HEK293 (cell line): ENCODE data around the gene LRRC8D.

Experiments
- ATF2 ChIP-seq: fragments of 450-650 bp; formaldehyde crosslinking; IDR thresholded peaks from 2 replicates; pipeline ENCODE4 v1.5.1; 2016; ENCODE audit warnings: missing biosample characterization, missing genetic modification characterization, low read depth
- KLF10 ChIP-seq: fragments of 450-650 bp; IDR thresholded peaks from 2 replicates; pipeline ENCODE4 v1.5.1; 2018; ENCODE audit warnings: missing biosample characterization, mild to moderate bottlenecking, missing genetic modification characterization
- KLF7 ChIP-seq: fragments of 450-650 bp; formaldehyde crosslinking; IDR thresholded peaks from 2 replicates; pipeline ENCODE4 v1.5.1; 2016; ENCODE audit warnings: missing biosample characterization, missing genetic modification characterization, borderline replicate concordance
- MEIS1 ChIP-seq: sonication (generic); formaldehyde crosslinking; IDR thresholded peaks from 2 replicates; pipeline ENCODE4 v1.8.1; 2022; ENCODE audit warnings: missing genetic modification reagents, mild to moderate bottlenecking, borderline replicate concordance
- PRDM6 ChIP-seq: fragments of 450-650 bp; formaldehyde crosslinking; IDR thresholded peaks from 2 replicates; pipeline ENCODE4 v1.5.1; 2017; ENCODE audit warnings: missing biosample characterization, missing genetic modification characterization
- YY1 ChIP-seq: fragments of 450-650 bp; formaldehyde crosslinking; IDR thresholded peaks from 2 replicates; pipeline ENCODE4 v1.5.1; 2018; ENCODE audit warnings: missing biosample characterization, missing genetic modification characterization
- ZBTB20 ChIP-seq: fragments of 450-650 bp; formaldehyde crosslinking; IDR thresholded peaks from 2 replicates; pipeline ENCODE4 v1.5.1; 2016; ENCODE audit warnings: missing biosample characterization, missing genetic modification characterization
- ZEB2 ChIP-seq: fragments of 450-650 bp; formaldehyde crosslinking; IDR thresholded peaks from 2 replicates; pipeline ENCODE4 v1.5.1; 2016; ENCODE audit warnings: missing biosample characterization, missing genetic modification characterization
- ZFP69B ChIP-seq: fragments of 450-650 bp; formaldehyde crosslinking; IDR thresholded peaks from 2 replicates; pipeline ENCODE4 v1.5.1; 2016; ENCODE audit warnings: missing biosample characterization, missing genetic modification characterization
- ZNF112 ChIP-seq: fragments of 450-650 bp; formaldehyde crosslinking; IDR thresholded peaks from 2 replicates; pipeline ENCODE4 v1.5.0; 2017; ENCODE audit warnings: missing biosample characterization, missing genetic modification characterization
- ZNF19 ChIP-seq: fragments of 450-650 bp; formaldehyde crosslinking; IDR thresholded peaks from 2 replicates; pipeline ENCODE4; 2016; ENCODE audit warnings: missing biosample characterization, missing genetic modification characterization, low read depth
- ZNF2 ChIP-seq: fragments of 450-650 bp; formaldehyde crosslinking; IDR thresholded peaks from 2 replicates; pipeline ENCODE4 v1.5.1; 2016; ENCODE audit warnings: missing biosample characterization, missing genetic modification characterization
- ZNF202 ChIP-seq: fragments of 450-650 bp; formaldehyde crosslinking; IDR thresholded peaks from 2 replicates; pipeline ENCODE4 v1.5.1; 2016; ENCODE audit warnings: missing biosample characterization, missing genetic modification characterization, borderline replicate concordance
- ZNF335 ChIP-seq: fragments of 450-650 bp; formaldehyde crosslinking; conservative IDR thresholded peaks from 2 replicates; pipeline ENCODE4 v1.5.1; 2016; ENCODE audit warnings: missing biosample characterization, missing genetic modification characterization
- ZNF366 ChIP-seq: fragments of 450-650 bp; formaldehyde crosslinking; conservative IDR thresholded peaks from 2 replicates; pipeline ENCODE4 v1.5.1; 2016; ENCODE audit warnings: missing biosample characterization, missing genetic modification characterization
- ZNF391 ChIP-seq: fragments of 450-650 bp; formaldehyde crosslinking; IDR thresholded peaks from 2 replicates; pipeline ENCODE4 v1.5.1; 2016; ENCODE audit warnings: low read depth, missing biosample characterization, missing genetic modification characterization, borderline replicate concordance
- ZNF398 ChIP-seq: fragments of 450-650 bp; formaldehyde crosslinking; IDR thresholded peaks from 2 replicates; pipeline ENCODE4 v1.5.1; 2017; ENCODE audit warnings: missing biosample characterization, missing genetic modification characterization
- ZNF423 ChIP-seq: fragments of 450-650 bp; formaldehyde crosslinking; IDR thresholded peaks from 2 replicates; pipeline ENCODE4 v1.5.1; 2016; ENCODE audit warnings: missing biosample characterization, missing genetic modification characterization
- ZNF518A ChIP-seq: fragments of 450-650 bp; formaldehyde crosslinking; conservative IDR thresholded peaks from 2 replicates; pipeline ENCODE4 v1.5.1; 2016; ENCODE audit warnings: low read depth, missing biosample characterization, missing genetic modification characterization
- ZNF521 ChIP-seq: fragments of 450-650 bp; formaldehyde crosslinking; IDR thresholded peaks from 2 replicates; pipeline ENCODE4 v1.5.1; 2017; ENCODE audit warnings: missing biosample characterization, mild to moderate bottlenecking, missing genetic modification characterization
- ZNF560 ChIP-seq: fragments of 450-650 bp; formaldehyde crosslinking; IDR thresholded peaks from 2 replicates; pipeline ENCODE4 v1.5.1; 2017; ENCODE audit warnings: missing biosample characterization, missing genetic modification characterization, borderline replicate concordance
- ZNF561 ChIP-seq: fragments of 450-650 bp; IDR thresholded peaks from 2 replicates; pipeline ENCODE4 v1.5.1; 2018; ENCODE audit warnings: missing biosample characterization, missing genetic modification characterization, borderline replicate concordance
- ZNF580 ChIP-seq: fragments of 450-650 bp; formaldehyde crosslinking; IDR thresholded peaks from 2 replicates; pipeline ENCODE4 v1.5.1; 2016; ENCODE audit warnings: missing biosample characterization, missing genetic modification characterization
- ZNF600 ChIP-seq: fragments of 450-650 bp; formaldehyde crosslinking; IDR thresholded peaks from 2 replicates; pipeline ENCODE4 v1.5.1; 2016; ENCODE audit warnings: missing biosample characterization, missing genetic modification characterization
- ZNF629 ChIP-seq: fragments of 450-650 bp; formaldehyde crosslinking; IDR thresholded peaks from 2 replicates; pipeline ENCODE4 v1.5.1; 2017; ENCODE audit warnings: missing biosample characterization, missing genetic modification characterization
- ZSCAN5A ChIP-seq: fragments of 450-650 bp; formaldehyde crosslinking; IDR thresholded peaks from 2 replicates; pipeline ENCODE4 v1.5.1; 2016; ENCODE audit warnings: missing biosample characterization, missing genetic modification characterization

LRRC8D gene

GRCh38 chr1:89843273-89844130 is 22.7 kb downstream of the LRRC8D start (continued):
- TF ChIP-seq ZNF2 (tag by site-specific recombination) (no peak), ZNF112 (tag by site-specific recombination) (no peak), ATF2 (tag by site-specific recombination) (no peak), MEIS1 (CRISPR knock-in tag) (no peak), ZNF19 (tag by site-specific recombination) (no peak), ZNF391 (tag by site-specific recombination) (no peak), KLF10 (tag by site-specific recombination) (no peak), ZNF561 (tag by site-specific recombination) (no peak), ZNF202 (no peak), KLF7 (tag by site-specific recombination) (no peak), ZNF629 (tag by site-specific recombination) (no peak), ZNF521 (tag by site-specific recombination) (no peak), PRDM6 (tag by site-specific recombination) (no peak), ZNF366 (tag by site-specific recombination) (no peak), ZNF580 (tag by site-specific recombination) (no peak), ZSCAN5A (no peak), ZNF335 (tag by site-specific recombination) (0 out of 2 replicates have a peak, but pooled peaks have one; percentile 6), YY1 (tag by site-specific recombination) (no peak), ZNF398 (peak; percentile 0; the same call in 1 of the 2 replicates), ZNF560 (tag by site-specific recombination) (no peak), ZBTB20 (tag by site-specific recombination) (no peak), ZNF600 (tag by site-specific recombination) (peak; percentile 61), ZNF423 (no peak), ZEB2 (tag by site-specific recombination) (no peak), ZNF518A (tag by site-specific recombination) (no peak), ZFP69B (tag by site-specific recombination) (no peak)
